Stimulated activated CD8-positive, alpha-beta memory T cell treated with anti-CD3 and anti-CD28 coated beads, Interleukin-12 subunit alpha, Interleukin-12 subunit beta, amount 100 ng/mL, for 1 hour (primary cell): ENCODE measurements around the gene PTCH2.

Experiments
- DNase-seq: peaks from one replicate; pipeline ENCODE4 v3.0.0-alpha.2; 2020; ENCODE audit warnings: low read depth

PTCH2 gene

GRCh38 chr1:44778705-44779576 lies 64.1 kb downstream of the PTCH2 start:
- no peak for DNase-seq

GRCh38 chr1:44777969-44778635 lies 65.0 kb downstream of the PTCH2 start:
- DNase-seq: no peak

- DNase-seq: no peak
Measured at GRCh38 chr1:44777547-44777946, 65.5 kb downstream of the PTCH2 start.

DNA sequence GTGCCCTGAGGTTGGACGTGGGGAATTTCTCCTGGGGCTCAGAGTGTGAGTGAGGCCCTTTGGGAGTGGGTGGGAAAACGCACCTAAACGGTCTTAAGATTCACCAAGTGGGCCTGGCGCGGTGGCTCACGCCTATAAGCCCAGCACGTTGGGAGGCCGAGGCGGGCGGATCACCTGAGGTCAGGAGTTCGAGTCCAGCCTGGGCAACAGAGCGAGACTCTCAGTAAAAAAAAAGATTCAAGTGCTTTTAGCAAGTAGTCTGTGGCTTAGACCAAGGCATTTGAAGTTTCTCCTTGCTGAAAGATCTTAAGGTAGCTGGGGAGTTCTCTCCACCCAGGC lies 66.4 kb downstream of the PTCH2 start:
- DNase-seq: no peak

- no peak for DNase-seq
Measured at GRCh38 chr1:44775930-44776729, 66.9 kb downstream of the PTCH2 start.

GRCh38 chr1:44775078-44775929 lies 67.7 kb downstream of the PTCH2 start, which contains the start of gene RPS8:
RPS8 (plus strand) TSS chr1:44775540; CDS start chr1:44775597, 57 bp downstream.
- DNase-seq: peak; percentile 83
